Measurements from ENCODE around the gene GMNC. TPM values are rescaled to one million over a fixed set of nuclear protein-coding genes. Genes with fewer than 3 reads are reported as not detected.
"Not testable (repeated sequence)": the region's sequence is repeated elsewhere in the genome, so short reads cannot be mapped to it uniquely, and the experiment has no call there.

GMNC gene
- total and polyA plus RNA-seq, 5 donors, result 0.17 to 0.23 (median 0.22) TPM; not detected in 2

GRCh38 chr3:190876433-190876832 lies 13.9 kb upstream of the GMNC start:
- intact Hi-C loops (cut with DNase I); DNase-seq; H3K9me3 ChIP-seq (ENCODE audit: control insufficient read depth, low read length); H3K4me1 ChIP-seq (ENCODE audit: control insufficient read depth, insufficient read depth, low read length); ATAC-seq; H3K27me3 ChIP-seq (ENCODE audit: control insufficient read depth, insufficient read depth); H3K4me3 ChIP-seq (ENCODE audit: low read length); H3K27ac ChIP-seq (ENCODE audit: low read length): not testable (repeated sequence)
- 89% methylated on average over 6 of the region's 7 CpGs for WGBS

GRCh38 chr3:190875061-190875460 lies 12.6 kb upstream of the GMNC start:
- H3K27ac ChIP-seq (ENCODE audit: low read length); H3K9me3 ChIP-seq (ENCODE audit: control insufficient read depth, low read length); DNase-seq; H3K4me3 ChIP-seq (ENCODE audit: low read length); intact Hi-C loops (cut with DNase I); H3K4me1 ChIP-seq (ENCODE audit: control insufficient read depth, insufficient read depth, low read length); H3K27me3 ChIP-seq (ENCODE audit: control insufficient read depth, insufficient read depth); ATAC-seq: not testable (repeated sequence)
- 85% methylated on average over 9 of the region's 9 CpGs for WGBS

GRCh38 chr3:190870127-190870526 lies 7.6 kb upstream of the GMNC start:
- WGBS, result 57% methylated on average over 3 of the region's 3 CpGs
- intact Hi-C loops (cut with DNase I), result no loop called here
- ATAC-seq, result no peak
- Histone ChIP-seq H3K27ac (ENCODE audit: low read length) (no peak overlapping the region), H3K4me1 (ENCODE audit: control insufficient read depth, insufficient read depth, low read length) (no peaks in the 10 kb centered on the region), H3K9me3 (ENCODE audit: control insufficient read depth, low read length) (no peaks in the 10 kb centered on the region), H3K4me3 (ENCODE audit: low read length) (no peak overlapping the region), H3K27me3 (ENCODE audit: control insufficient read depth, insufficient read depth) (no peaks in the 10 kb centered on the region)
- DNase-seq, result no peak

GRCh38 chr3:190867071-190867470 lies 4.6 kb upstream of the GMNC start:
- Histone ChIP-seq H3K9me3 (ENCODE audit: control insufficient read depth, low read length) (no peaks in the 10 kb centered on the region), H3K27me3 (ENCODE audit: control insufficient read depth, insufficient read depth) (no peaks in the 10 kb centered on the region), H3K4me1 (ENCODE audit: control insufficient read depth, insufficient read depth, low read length) (peaks cover 1% of the 10 kb centered on the region), H3K27ac (ENCODE audit: low read length) (no peak overlapping the region), H3K4me3 (ENCODE audit: low read length) (no peak overlapping the region)
- ATAC-seq (no peak), DNase-seq (no peak)
- 75% methylated on average over 2 of the region's 2 CpGs for WGBS
- intact Hi-C loops (cut with DNase I), result no loop called here

GRCh38 chr3:190865828-190866227 lies 3.3 kb upstream of the GMNC start:
- DNase-seq (no peak), ATAC-seq (no peak)
- WGBS, result 53% methylated on average over 7 of the region's 7 CpGs
- H3K9me3 ChIP-seq (ENCODE audit: control insufficient read depth, low read length), result no peaks in the 10 kb centered on the region
- H3K27ac ChIP-seq (ENCODE audit: low read length), result no peak overlapping the region
- no peaks in the 10 kb centered on the region for H3K27me3 ChIP-seq (ENCODE audit: control insufficient read depth, insufficient read depth)
- H3K4me3 ChIP-seq (ENCODE audit: low read length), result no peak overlapping the region
- peaks cover 1% of the 10 kb centered on the region for H3K4me1 ChIP-seq (ENCODE audit: control insufficient read depth, insufficient read depth, low read length)
- intact Hi-C loops (cut with DNase I), result no loop called here

- H3K27ac ChIP-seq (ENCODE audit: low read length), result no peak overlapping the region
- ATAC-seq, result no peak
Observed at GRCh38 chr3:190865419-190865818, 2.9 kb upstream of the GMNC start.

GRCh38 chr3:190864002-190864401 lies 1.5 kb upstream of the GMNC start:
- H3K4me1 ChIP-seq (ENCODE audit: control insufficient read depth, insufficient read depth, low read length), result peaks cover 1% of the 10 kb centered on the region
- intact Hi-C loops (cut with DNase I), result no loop called here
- DNase-seq (no peak), ATAC-seq (no peak)
- H3K27me3 ChIP-seq (ENCODE audit: control insufficient read depth, insufficient read depth), result no peaks in the 10 kb centered on the region
- no peaks in the 10 kb centered on the region for H3K9me3 ChIP-seq (ENCODE audit: control insufficient read depth, low read length)
- H3K4me3 ChIP-seq (ENCODE audit: low read length), result no peak overlapping the region
- no peak overlapping the region for H3K27ac ChIP-seq (ENCODE audit: low read length)

More at GRCh38 chr3:190865419-190865818, 2.9 kb upstream of the GMNC start:
- 47% methylated on average over 2 of the region's 2 CpGs for WGBS
- intact Hi-C loops (cut with DNase I), result no loop called here
- H3K4me3 ChIP-seq (ENCODE audit: low read length), result no peak overlapping the region
- DNase-seq, result no peak
- no peaks in the 10 kb centered on the region for H3K27me3 ChIP-seq (ENCODE audit: control insufficient read depth, insufficient read depth)
- no peaks in the 10 kb centered on the region for H3K9me3 ChIP-seq (ENCODE audit: control insufficient read depth, low read length)
- H3K4me1 ChIP-seq (ENCODE audit: control insufficient read depth, insufficient read depth, low read length), result peaks cover 1% of the 10 kb centered on the region

GRCh38 chr3:190863119-190863465 lies 598 bp upstream of the GMNC start:
- Histone ChIP-seq H3K27ac (ENCODE audit: low read length) (peak overlapping the region; percentile 82), H3K9me3 (ENCODE audit: control insufficient read depth, low read length) (no peaks in the 10 kb centered on the region), H3K27me3 (ENCODE audit: control insufficient read depth, insufficient read depth) (no peaks in the 10 kb centered on the region), H3K4me1 (ENCODE audit: control insufficient read depth, insufficient read depth, low read length) (peaks cover 1% of the 10 kb centered on the region), H3K4me3 (ENCODE audit: low read length) (peak overlapping the region; percentile 62)
- ATAC-seq, result no peak
- DNase-seq, result no peak
- intact Hi-C loops (cut with DNase I), result no loop called here
- WGBS, result 10% methylated on average over 6 of the region's 6 CpGs

GRCh38 chr3:190860521-190860920 lies 2.0 kb downstream of the GMNC start:
- H3K27ac ChIP-seq (ENCODE audit: low read length), result no peak overlapping the region
- peaks cover 1% of the 10 kb centered on the region for H3K4me1 ChIP-seq (ENCODE audit: control insufficient read depth, insufficient read depth, low read length)
- H3K4me3 ChIP-seq (ENCODE audit: low read length), result no peak overlapping the region
- no peak for DNase-seq
- no peaks in the 10 kb centered on the region for H3K27me3 ChIP-seq (ENCODE audit: control insufficient read depth, insufficient read depth)
- WGBS, result 60% methylated on average over 7 of the region's 7 CpGs
- intact Hi-C loops (cut with DNase I), result no loop called here
- H3K9me3 ChIP-seq (ENCODE audit: control insufficient read depth, low read length), result no peaks in the 10 kb centered on the region
- no peak for ATAC-seq

- ATAC-seq, result no peak
Observed at GRCh38 chr3:190855151-190855550, 7.3 kb downstream of the GMNC start.

GRCh38 chr3:190854062-190854461 lies 8.4 kb downstream of the GMNC start:
- Histone ChIP-seq H3K27ac (ENCODE audit: low read length) (no peak overlapping the region), H3K4me3 (ENCODE audit: low read length) (no peak overlapping the region), H3K4me1 (ENCODE audit: control insufficient read depth, insufficient read depth, low read length) (no peaks in the 10 kb centered on the region), H3K9me3 (ENCODE audit: control insufficient read depth, low read length) (no peaks in the 10 kb centered on the region), H3K27me3 (ENCODE audit: control insufficient read depth, insufficient read depth) (no peaks in the 10 kb centered on the region)
- 82% methylated on average over 4 of the region's 4 CpGs for WGBS
- DNase-seq, result no peak
- intact Hi-C loops (cut with DNase I), result no loop called here
- ATAC-seq, result no peak

More at GRCh38 chr3:190855151-190855550, 7.3 kb downstream of the GMNC start:
- no peak overlapping the region for H3K4me3 ChIP-seq (ENCODE audit: low read length)
- H3K27me3 ChIP-seq (ENCODE audit: control insufficient read depth, insufficient read depth), result no peaks in the 10 kb centered on the region
- no peak for DNase-seq
- no peaks in the 10 kb centered on the region for H3K9me3 ChIP-seq (ENCODE audit: control insufficient read depth, low read length)
- no peak overlapping the region for H3K27ac ChIP-seq (ENCODE audit: low read length)
- 47% methylated on average over 3 of the region's 3 CpGs for WGBS
- intact Hi-C loops (cut with DNase I), result no loop called here
- no peaks in the 10 kb centered on the region for H3K4me1 ChIP-seq (ENCODE audit: control insufficient read depth, insufficient read depth, low read length)

GRCh38 chr3:190853464-190853863 lies 9.0 kb downstream of the GMNC start:
- no peak for DNase-seq
- Histone ChIP-seq H3K4me3 (ENCODE audit: low read length) (no peak overlapping the region), H3K4me1 (ENCODE audit: control insufficient read depth, insufficient read depth, low read length) (no peaks in the 10 kb centered on the region), H3K9me3 (ENCODE audit: control insufficient read depth, low read length) (no peaks in the 10 kb centered on the region), H3K27ac (ENCODE audit: low read length) (no peak overlapping the region), H3K27me3 (ENCODE audit: control insufficient read depth, insufficient read depth) (no peaks in the 10 kb centered on the region)
- 56% methylated on average over 1 of the region's 1 CpG for WGBS
- intact Hi-C loops (cut with DNase I), result no loop called here
- no peak for ATAC-seq
